Calu3 (cell line): ENCODE results near the gene PLCD3. TPM values are rescaled to one million over a fixed set of nuclear protein-coding genes. Genes with fewer than 3 reads are reported as not detected.

Experiments used
- BruUV-seq: library from RNA; stranded (reverse); fragments of 400-500 nt; replicated peaks from 2 replicates; lab custom pipeline; 2021; lab: Mats Ljungman, UMichigan
- CTCF ChIA-PET: fragments of 300-600 bp; sonication (Branson Sonifier 250); formaldehyde crosslinking; loops from one replicate; lab custom pipeline; 2022; ENCODE audit warnings: antibody characterized with exemption; lab: Charles Lee
- DNase-seq: peaks from one replicate; pipeline ENCODE4 v3.0.0; 2022
- H3K27ac Mint-ChIP-seq: one replicate; pipeline ENCODE4 v1.8.0; 2022; ENCODE audit warnings: mixed read lengths; ENCODE audit not compliant: unreplicated experiment
- H3K27me3 Mint-ChIP-seq: one replicate; pipeline ENCODE4 v1.8.0; 2022; ENCODE audit warnings: mixed read lengths; ENCODE audit not compliant: unreplicated experiment
- H3K36me3 Mint-ChIP-seq: one replicate; pipeline ENCODE4 v1.8.0; 2022; ENCODE audit warnings: mild to moderate bottlenecking, moderate library complexity, mixed read lengths; ENCODE audit not compliant: insufficient read depth, unreplicated experiment
- H3K4me1 Mint-ChIP-seq: one replicate; pipeline ENCODE4 v1.8.0; 2022; ENCODE audit warnings: mild to moderate bottlenecking, low read depth, mixed read lengths; ENCODE audit not compliant: unreplicated experiment
- H3K4me3 Mint-ChIP-seq: one replicate; pipeline ENCODE4 v1.8.0; 2022; ENCODE audit warnings: mild to moderate bottlenecking, low read depth, moderate library complexity, mixed read lengths; ENCODE audit not compliant: unreplicated experiment
- H3K9me3 Mint-ChIP-seq: one replicate; pipeline ENCODE4 v1.8.0; 2022; ENCODE audit warnings: low read depth, mixed read lengths; ENCODE audit not compliant: unreplicated experiment
- intact Hi-C: fragments of 100-400 bp; cut with micrococcal nuclease; formaldehyde crosslinking; loops from one replicate; pipeline ENCODE4 v1.10.0; 2022; ENCODE audit not compliant: unreplicated experiment
- total RNA-seq: library from RNA; stranded (reverse); gene quantifications from 2 replicates; pipeline ENCODE4 v1.2.3, GENCODE V29; 2022
- TF ChIP-seq, protein P1 (sequence below): fragments of 200-600 bp; IDR thresholded peaks from one replicate; pipeline ENCODE4 v1.8.0; 2022; ENCODE audit warnings: antibody characterized with exemption; ENCODE audit not compliant: unreplicated experiment

PLCD3 gene
- total RNA-seq, 1 experiment from 2014 or later: 34.4 TPM

DNA sequence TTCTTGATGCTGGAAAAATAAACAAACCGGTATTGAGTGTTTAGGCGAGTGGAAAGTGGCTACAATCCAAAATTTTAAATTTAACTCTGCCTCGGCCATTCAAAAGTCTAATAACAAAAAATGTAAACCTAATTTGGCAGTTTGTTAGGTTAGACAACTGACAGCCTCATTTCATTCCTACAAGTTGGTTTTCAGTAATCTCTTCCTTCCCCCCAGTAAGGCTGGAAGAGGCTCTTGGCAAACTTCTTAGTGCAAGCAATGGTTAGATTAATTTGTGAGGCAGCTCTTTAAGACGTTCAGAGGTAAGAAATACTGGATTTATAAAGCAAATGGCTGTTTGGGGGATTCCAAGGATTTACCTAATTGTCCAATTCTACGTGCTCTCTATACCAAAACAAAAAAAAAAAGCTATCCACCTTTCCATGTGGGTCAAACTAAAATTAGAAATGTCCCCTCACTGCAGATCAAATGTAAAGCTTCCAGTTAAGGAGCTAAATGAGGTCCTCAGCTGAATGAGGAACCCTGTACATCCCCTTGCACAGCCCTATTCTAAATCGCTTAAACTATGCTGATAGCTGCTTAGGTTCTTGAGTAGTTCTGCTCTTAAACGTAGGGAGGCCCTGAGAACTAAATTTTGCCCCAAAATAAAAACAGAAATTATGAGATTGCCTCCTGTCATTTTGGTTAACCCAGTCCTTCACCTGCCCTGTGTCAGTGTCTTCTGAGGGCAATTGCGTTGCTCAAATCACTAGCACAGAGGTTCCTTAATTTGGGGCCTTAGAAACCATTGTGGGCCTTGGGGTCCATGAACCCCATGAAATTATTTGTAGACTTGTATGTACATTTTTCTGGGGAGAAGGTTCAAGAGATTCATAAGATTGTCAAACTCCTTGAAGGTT is 18.8 kb upstream of the PLCD3 start:
- peaks cover 80% of the 10 kb centered on the region for H3K36me3 Mint-ChIP-seq
- peak overlapping the region; percentile 98 for H3K4me3 Mint-ChIP-seq
- CTCF ChIA-PET: interaction anchor here (0.6 to 7.8 kb wide), 11 partner anchors 9 to 123 kb away, joined by 3 to 253 read pairs (median 5); partner anchors contain the start of genes ACBD4 and HEXIM2

DNA sequence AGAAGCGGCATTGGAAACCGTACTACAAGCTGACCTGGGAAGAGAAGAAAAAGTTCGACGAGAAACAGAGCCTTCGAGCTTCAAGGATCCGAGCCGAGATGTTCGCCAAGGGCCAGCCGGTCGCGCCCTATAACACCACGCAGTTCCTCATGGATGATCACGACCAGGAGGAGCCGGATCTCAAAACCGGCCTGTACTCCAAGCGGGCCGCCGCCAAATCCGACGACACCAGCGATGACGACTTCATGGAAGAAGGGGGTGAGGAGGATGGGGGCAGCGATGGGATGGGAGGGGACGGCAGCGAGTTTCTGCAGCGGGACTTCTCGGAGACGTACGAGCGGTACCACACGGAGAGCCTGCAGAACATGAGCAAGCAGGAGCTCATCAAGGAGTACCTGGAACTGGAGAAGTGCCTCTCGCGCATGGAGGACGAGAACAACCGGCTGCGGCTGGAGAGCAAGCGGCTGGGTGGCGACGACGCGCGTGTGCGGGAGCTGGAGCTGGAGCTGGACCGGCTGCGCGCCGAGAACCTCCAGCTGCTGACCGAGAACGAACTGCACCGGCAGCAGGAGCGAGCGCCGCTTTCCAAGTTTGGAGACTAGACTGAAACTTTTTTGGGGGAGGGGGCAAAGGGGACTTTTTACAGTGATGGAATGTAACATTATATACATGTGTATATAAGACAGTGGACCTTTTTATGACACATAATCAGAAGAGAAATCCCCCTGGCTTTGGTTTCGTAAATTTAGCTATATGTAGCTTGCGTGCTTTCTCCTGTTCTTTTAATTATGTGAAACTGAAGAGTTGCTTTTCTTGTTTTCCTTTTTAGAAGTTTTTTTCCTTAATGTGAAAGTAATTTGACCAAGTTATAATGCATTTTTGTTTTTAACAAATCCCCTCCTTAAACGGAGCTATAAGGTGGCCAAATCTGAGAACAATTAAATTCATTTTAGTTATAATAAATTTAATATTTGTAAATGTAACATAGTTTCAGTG is 17.7 kb upstream of the PLCD3 start:
- Mint-ChIP-seq H3K4me1 (peaks cover 39% of the 10 kb centered on the region), H3K27ac (peak overlapping the region; percentile 100)

More for the DNA sequence above, 18.8 kb upstream of the PLCD3 start:
- no peak for DNase-seq
- Mint-ChIP-seq H3K27me3 (peaks cover 14% of the 10 kb centered on the region), H3K4me1 (peaks cover 44% of the 10 kb centered on the region), H3K27ac (peak overlapping the region; percentile 100), H3K9me3 (no peaks in the 10 kb centered on the region)
- intact Hi-C loops: loop anchor here (1.0 kb wide), 1 partner anchor 42 kb away; no protein-coding TSS in a partner anchor
- TF ChIP-seq, protein P1, sequence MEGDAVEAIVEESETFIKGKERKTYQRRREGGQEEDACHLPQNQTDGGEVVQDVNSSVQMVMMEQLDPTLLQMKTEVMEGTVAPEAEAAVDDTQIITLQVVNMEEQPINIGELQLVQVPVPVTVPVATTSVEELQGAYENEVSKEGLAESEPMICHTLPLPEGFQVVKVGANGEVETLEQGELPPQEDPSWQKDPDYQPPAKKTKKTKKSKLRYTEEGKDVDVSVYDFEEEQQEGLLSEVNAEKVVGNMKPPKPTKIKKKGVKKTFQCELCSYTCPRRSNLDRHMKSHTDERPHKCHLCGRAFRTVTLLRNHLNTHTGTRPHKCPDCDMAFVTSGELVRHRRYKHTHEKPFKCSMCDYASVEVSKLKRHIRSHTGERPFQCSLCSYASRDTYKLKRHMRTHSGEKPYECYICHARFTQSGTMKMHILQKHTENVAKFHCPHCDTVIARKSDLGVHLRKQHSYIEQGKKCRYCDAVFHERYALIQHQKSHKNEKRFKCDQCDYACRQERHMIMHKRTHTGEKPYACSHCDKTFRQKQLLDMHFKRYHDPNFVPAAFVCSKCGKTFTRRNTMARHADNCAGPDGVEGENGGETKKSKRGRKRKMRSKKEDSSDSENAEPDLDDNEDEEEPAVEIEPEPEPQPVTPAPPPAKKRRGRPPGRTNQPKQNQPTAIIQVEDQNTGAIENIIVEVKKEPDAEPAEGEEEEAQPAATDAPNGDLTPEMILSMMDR: no peak
- BruUV-seq: no TSS peak

DNA sequence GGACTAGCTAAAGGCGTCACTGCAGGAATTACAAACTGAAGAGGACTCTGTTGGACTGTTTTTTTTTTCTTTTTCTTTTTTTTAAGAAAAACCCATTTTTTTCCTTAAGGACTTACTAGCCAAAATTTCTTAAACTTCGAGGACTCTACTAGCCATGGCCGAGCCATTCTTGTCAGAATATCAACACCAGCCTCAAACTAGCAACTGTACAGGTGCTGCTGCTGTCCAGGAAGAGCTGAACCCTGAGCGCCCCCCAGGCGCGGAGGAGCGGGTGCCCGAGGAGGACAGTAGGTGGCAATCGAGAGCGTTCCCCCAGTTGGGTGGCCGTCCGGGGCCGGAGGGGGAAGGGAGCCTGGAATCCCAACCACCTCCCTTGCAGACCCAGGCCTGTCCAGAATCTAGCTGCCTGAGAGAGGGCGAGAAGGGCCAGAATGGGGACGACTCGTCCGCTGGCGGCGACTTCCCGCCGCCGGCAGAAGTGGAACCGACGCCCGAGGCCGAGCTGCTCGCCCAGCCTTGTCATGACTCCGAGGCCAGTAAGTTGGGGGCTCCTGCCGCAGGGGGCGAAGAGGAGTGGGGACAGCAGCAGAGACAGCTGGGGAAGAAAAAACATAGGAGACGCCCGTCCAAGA is 16.8 kb upstream of the PLCD3 start:
- H3K27me3 Mint-ChIP-seq: peaks cover 14% of the 10 kb centered on the region
- peak overlapping the region; percentile 98 for H3K4me3 Mint-ChIP-seq
- CTCF ChIA-PET: interaction anchor here (0.5 to 7.8 kb wide), 20 partner anchors 11 to 170 kb away, joined by 3 to 253 read pairs (median 8); partner anchors contain the start of genes ACBD4, HEXIM2 and MAP3K14
- DNase-seq: peak; percentile 97
- peaks cover 83% of the 10 kb centered on the region for H3K36me3 Mint-ChIP-seq
- TF ChIP-seq, protein P1: peak; percentile 96
- intact Hi-C loops: loop anchor here (10.0 kb wide), 1 partner anchor 236 kb away; no protein-coding TSS in a partner anchor
- H3K4me1 Mint-ChIP-seq: peaks cover 39% of the 10 kb centered on the region
- BruUV-seq: no TSS peak
- no peaks in the 10 kb centered on the region for H3K9me3 Mint-ChIP-seq
- peak overlapping the region; percentile 100 for H3K27ac Mint-ChIP-seq

More for the DNA sequence above, 17.7 kb upstream of the PLCD3 start:
- peak; percentile 58 for DNase-seq
- intact Hi-C loops: loop anchor here (1.0 to 10.0 kb wide), 2 partner anchors 43 to 235 kb away; no protein-coding TSS in a partner anchor
- H3K4me3 Mint-ChIP-seq: peak overlapping the region; percentile 98
- no TSS peak for BruUV-seq
- TF ChIP-seq, protein P1: no peak
- H3K27me3 Mint-ChIP-seq: peaks cover 14% of the 10 kb centered on the region
- CTCF ChIA-PET: interaction anchor here (0.5 to 7.8 kb wide), 18 partner anchors 10 to 169 kb away, joined by 3 to 253 read pairs (median 10); partner anchors contain the start of genes ACBD4, HEXIM2 and MAP3K14
- no peaks in the 10 kb centered on the region for H3K9me3 Mint-ChIP-seq
- H3K36me3 Mint-ChIP-seq: peaks cover 81% of the 10 kb centered on the region
